Type B pancreatic cell (in vitro differentiated cells): ENCODE measurements around the gene DOK6. TPM values are rescaled to one million over a fixed set of nuclear protein-coding genes. Genes with fewer than 3 reads are reported as not detected.
A peak's percentile ranks its signal among the peaks of the same experiment; 100 is the strongest.

Source experiments
- DNase-seq: peaks from one replicate; pipeline ENCODE4 v3.0.0; 2021; ENCODE audit warnings: mixed read lengths; ENCODE audit not compliant: unreplicated experiment; ENCODE audit errors: extremely low spot score
- H3K27ac Mint-ChIP-seq: 2 replicates; pipeline ENCODE4 v1.8.0; 2021; ENCODE audit warnings: mild to moderate bottlenecking, mixed read lengths
- H3K27me3 Mint-ChIP-seq: 2 replicates; pipeline ENCODE4 v1.8.0; 2021; ENCODE audit warnings: mixed read lengths
- H3K36me3 Mint-ChIP-seq: 2 replicates; pipeline ENCODE4 v1.8.0; 2021; ENCODE audit warnings: mixed read lengths
- H3K4me1 Mint-ChIP-seq: one replicate; pipeline ENCODE4 v1.8.0; 2021; ENCODE audit warnings: mixed read lengths; ENCODE audit not compliant: unreplicated experiment
- H3K4me3 Mint-ChIP-seq: 2 replicates; pipeline ENCODE4 v1.8.0; 2021; ENCODE audit warnings: mild to moderate bottlenecking, mixed read lengths
- H3K9me3 Mint-ChIP-seq: 2 replicates; pipeline ENCODE4 v1.8.0; 2021; ENCODE audit warnings: mixed read lengths
- total RNA-seq: library from RNA; stranded (reverse); gene quantifications from 2 replicates; pipeline ENCODE4 v1.2.1, GENCODE V29; 2021; ENCODE audit warnings: low replicate concordance
- TF ChIP-seq, protein P1 (sequence below): fragments of 200-600 bp; sonication (generic); conservative IDR thresholded peaks from 2 replicates; pipeline ENCODE4 v1.5.0; 2021; ENCODE audit warnings: antibody characterized with exemption, mild to moderate bottlenecking

The DOK6 gene
- total RNA-seq, 1 donor from 2014 or later: 7.3 TPM

DNA sequence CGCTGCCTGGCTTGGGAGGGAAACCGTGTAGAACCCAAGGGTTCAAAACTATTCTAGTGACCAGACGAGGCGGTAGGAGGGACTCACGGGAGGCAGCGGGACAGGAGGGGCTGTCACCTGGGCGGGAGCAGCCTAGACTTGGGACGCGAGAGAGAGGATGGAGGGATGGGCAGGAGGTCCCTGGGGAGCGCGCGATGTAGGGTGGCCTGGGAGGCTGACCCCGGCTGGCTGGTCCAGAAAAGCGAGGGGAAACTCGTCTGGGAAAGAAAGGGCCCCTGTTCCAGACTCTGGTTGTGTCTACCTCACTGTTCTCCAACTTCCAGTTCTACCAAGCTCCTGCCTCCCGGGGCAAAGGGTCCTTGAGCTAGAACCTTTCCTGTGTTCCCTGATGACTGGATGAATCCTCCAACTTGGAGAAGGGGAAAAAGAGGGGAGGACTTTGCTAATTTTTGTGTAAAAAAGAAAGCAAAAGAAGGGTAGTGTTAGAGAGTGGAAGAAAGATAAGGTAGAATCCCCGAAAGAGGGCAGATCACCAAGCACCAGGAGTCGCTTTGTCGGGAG lies 1.4 kb downstream of the DOK6 start:
- DNase-seq: no peak
- Mint-ChIP-seq H3K4me3 (peak overlapping the region; percentile 89), H3K27ac (no peak overlapping the region), H3K27me3 (peaks cover 68% of the 10 kb centered on the region), H3K36me3 (no peaks in the 10 kb centered on the region), H3K4me1 (peaks cover 18% of the 10 kb centered on the region), H3K9me3 (no peaks in the 10 kb centered on the region)
- TF ChIP-seq, protein P1, sequence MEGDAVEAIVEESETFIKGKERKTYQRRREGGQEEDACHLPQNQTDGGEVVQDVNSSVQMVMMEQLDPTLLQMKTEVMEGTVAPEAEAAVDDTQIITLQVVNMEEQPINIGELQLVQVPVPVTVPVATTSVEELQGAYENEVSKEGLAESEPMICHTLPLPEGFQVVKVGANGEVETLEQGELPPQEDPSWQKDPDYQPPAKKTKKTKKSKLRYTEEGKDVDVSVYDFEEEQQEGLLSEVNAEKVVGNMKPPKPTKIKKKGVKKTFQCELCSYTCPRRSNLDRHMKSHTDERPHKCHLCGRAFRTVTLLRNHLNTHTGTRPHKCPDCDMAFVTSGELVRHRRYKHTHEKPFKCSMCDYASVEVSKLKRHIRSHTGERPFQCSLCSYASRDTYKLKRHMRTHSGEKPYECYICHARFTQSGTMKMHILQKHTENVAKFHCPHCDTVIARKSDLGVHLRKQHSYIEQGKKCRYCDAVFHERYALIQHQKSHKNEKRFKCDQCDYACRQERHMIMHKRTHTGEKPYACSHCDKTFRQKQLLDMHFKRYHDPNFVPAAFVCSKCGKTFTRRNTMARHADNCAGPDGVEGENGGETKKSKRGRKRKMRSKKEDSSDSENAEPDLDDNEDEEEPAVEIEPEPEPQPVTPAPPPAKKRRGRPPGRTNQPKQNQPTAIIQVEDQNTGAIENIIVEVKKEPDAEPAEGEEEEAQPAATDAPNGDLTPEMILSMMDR: no peak

DNA sequence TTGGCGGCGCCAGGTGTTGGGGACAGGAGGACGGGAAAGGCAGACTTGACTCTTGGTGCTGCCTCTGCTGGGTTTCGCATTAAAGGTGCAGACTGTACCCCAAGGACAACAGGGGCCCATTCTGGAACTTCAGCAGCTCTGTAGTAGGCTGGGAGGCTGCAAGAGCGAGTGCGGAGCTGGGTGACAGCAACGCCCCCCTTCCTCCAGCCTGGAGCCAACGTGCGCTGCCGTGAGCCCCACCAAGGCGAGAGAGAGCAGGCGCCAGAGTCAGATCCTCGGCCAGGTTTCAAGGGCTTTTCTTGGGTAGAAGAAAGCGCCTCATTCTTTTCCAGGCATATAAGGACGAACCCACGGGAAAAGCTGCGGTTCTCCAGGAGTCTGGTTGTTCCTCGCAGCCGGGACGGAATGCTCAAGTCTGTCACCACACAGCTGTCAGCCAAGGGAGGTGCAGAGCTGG lies 1.9 kb downstream of the DOK6 start:
- H3K36me3 Mint-ChIP-seq: no peaks in the 10 kb centered on the region
- TF ChIP-seq, protein P1: no peak
- H3K27ac Mint-ChIP-seq: no peak overlapping the region
- no peaks in the 10 kb centered on the region for H3K9me3 Mint-ChIP-seq
- H3K4me3 Mint-ChIP-seq: peak overlapping the region; percentile 89
- peaks cover 68% of the 10 kb centered on the region for H3K27me3 Mint-ChIP-seq
- peaks cover 18% of the 10 kb centered on the region for H3K4me1 Mint-ChIP-seq
- no peak for DNase-seq

DNA sequence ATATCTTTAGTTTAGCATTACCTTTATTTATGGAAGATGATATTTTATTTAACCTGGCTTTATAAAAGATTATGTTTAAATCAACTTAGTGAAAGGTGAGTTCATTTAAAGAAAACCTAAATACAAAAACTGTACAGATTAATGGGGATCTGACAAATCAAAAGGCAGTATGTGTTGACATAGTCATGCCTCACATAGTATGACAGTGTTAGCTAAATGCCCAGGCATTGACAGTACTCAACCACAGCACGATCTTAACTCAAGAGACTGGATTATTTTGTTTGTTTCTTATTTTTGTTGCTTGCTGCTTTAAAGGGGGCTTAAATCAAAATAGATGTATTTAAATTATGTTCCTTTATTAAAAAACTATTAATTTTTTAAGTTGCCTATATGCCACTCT lies 7.8 kb downstream of the DOK6 start:
- H3K4me1 Mint-ChIP-seq: no peaks in the 10 kb centered on the region
- H3K27ac Mint-ChIP-seq: no peak overlapping the region
- H3K9me3 Mint-ChIP-seq: no peaks in the 10 kb centered on the region
- H3K27me3 Mint-ChIP-seq: peaks cover 22% of the 10 kb centered on the region
- no peak for DNase-seq
- H3K4me3 Mint-ChIP-seq: no peak overlapping the region
- TF ChIP-seq, protein P1: no peak
- H3K36me3 Mint-ChIP-seq: no peaks in the 10 kb centered on the region

DNA sequence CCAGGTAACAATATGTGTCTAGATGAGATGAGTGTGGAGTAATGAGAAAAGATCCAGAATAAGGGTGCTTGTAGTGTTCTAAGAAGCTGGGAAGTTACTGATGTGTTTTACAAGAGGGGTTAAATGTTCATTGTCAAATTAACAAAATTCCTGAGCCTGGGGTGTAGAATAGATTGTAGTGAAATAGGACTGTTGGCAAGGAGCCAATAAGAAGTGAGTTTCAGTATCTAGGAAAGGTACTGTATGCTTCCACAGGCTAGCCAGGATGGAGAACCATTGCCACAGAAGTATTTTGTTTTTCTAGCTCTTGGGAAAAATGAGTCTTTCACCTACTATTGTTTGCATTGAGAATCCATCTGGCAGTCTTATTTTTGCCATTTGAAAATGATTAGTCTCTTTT lies 10.5 kb downstream of the DOK6 start:
- no peak overlapping the region for H3K4me3 Mint-ChIP-seq
- TF ChIP-seq, protein P1: no peak
- no peaks in the 10 kb centered on the region for H3K9me3 Mint-ChIP-seq
- H3K27me3 Mint-ChIP-seq: peaks cover 5% of the 10 kb centered on the region
- no peak overlapping the region for H3K27ac Mint-ChIP-seq
- no peaks in the 10 kb centered on the region for H3K36me3 Mint-ChIP-seq
- H3K4me1 Mint-ChIP-seq: no peaks in the 10 kb centered on the region
- no peak for DNase-seq

DNA sequence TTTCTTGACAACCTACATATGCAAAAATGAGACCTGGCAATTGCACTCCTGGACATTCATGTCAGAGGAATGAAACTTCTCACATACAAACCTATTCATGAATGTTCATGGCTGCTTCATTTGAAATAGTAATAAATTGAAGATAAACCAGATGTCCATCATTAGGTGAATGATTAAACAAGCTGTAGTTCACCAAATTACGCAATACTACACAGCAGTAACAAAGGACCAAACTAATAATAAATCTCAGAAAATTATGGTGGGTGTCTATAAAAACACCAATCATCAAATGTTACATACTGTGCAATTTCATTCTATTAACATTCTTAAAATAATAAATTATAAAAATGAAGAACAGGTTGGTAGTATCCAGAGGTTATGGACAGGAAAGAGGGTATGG lies 13.5 kb downstream of the DOK6 start:
- Mint-ChIP-seq H3K9me3 (no peaks in the 10 kb centered on the region), H3K36me3 (no peaks in the 10 kb centered on the region), H3K27me3 (peaks cover 3% of the 10 kb centered on the region), H3K4me1 (no peaks in the 10 kb centered on the region), H3K4me3 (no peak overlapping the region), H3K27ac (no peak overlapping the region)
- no peak for DNase-seq
- TF ChIP-seq, protein P1: no peak

DNA sequence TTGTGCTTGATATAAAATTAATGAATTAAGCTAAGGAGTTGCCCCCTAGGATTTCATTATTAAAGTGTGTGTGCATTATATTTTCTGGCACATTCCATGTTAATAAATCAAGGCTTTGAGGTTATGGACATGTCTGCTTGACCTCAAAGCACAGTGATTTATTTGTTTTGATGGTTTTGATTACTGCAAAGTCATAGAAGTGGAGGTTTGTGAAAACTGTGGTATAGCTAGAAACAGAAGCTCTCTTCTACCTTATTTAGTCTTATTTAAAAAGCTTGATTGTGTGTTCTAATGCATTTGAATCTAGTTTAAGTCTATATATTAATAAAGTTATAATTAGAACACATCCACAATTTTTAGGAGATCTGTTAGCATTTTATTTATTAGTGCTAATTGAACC lies 32.2 kb downstream of the DOK6 start:
- no peak overlapping the region for H3K4me3 Mint-ChIP-seq
- peaks cover 4% of the 10 kb centered on the region for H3K4me1 Mint-ChIP-seq
- no peak for DNase-seq
- no peaks in the 10 kb centered on the region for H3K27me3 Mint-ChIP-seq
- no peaks in the 10 kb centered on the region for H3K36me3 Mint-ChIP-seq
- peaks cover 6% of the 10 kb centered on the region for H3K9me3 Mint-ChIP-seq
- TF ChIP-seq, protein P1: no peak
- no peak overlapping the region for H3K27ac Mint-ChIP-seq
